ENCODE data around the gene VLDLR. TPM values are rescaled to one million over a fixed set of nuclear protein-coding genes. Genes with fewer than 3 reads are reported as not detected.
"Not testable (repeated sequence)": the region's sequence is repeated elsewhere in the genome, so short reads cannot be mapped to it uniquely, and the experiment has no call there.

The VLDLR gene
- polyA plus RNA-seq, 3 donors: 29.6 to 31.4 (median 29.9) TPM

DNA sequence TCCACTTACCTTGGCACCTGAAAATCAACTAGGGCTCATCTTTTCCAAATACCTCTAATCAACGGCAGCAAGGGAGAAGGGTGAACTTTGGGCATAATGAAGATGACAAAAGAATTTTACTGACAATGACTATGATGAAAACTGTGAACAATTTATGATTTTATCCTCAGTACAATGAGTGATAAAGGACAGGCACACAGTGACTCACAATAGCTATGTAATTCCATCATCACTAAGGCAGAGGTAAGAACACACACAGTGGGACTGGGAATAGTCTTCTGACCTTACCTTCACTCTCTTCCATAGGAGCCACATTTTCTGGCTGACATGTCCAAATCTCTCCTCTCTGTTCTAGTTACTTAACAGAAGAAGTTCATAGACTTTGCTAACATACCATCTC, 69.6 kb downstream of the VLDLR start:
- DNase-seq (ENCODE audit: extremely low read depth in 1 of 11, low read depth in 9 of 11, low spot score in 4 of 11): no peak

DNA sequence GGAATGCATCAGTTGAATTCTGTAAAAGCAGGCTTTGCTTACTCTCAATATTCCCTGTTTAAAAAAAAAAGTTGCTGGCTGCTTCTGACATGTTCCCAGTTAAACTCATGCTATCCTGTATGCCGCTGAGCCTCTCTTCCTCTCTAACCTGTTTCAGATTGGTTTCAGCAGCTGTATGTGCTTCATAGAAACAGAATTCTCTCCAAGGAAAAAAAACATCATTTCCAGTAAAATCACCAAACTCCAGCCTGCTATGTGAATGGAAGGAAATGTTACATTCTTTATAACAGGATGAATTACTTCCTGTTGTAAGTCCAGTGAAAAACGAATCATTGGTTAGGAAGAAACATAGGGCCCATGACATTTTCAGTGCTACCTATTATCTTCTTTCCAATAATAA, 70.0 kb downstream of the VLDLR start:
- peak in 1 of 11 donors; percentile 12 for DNase-seq (ENCODE audit: extremely low read depth in 1 of 11, low read depth in 9 of 11, low spot score in 4 of 11)

DNA sequence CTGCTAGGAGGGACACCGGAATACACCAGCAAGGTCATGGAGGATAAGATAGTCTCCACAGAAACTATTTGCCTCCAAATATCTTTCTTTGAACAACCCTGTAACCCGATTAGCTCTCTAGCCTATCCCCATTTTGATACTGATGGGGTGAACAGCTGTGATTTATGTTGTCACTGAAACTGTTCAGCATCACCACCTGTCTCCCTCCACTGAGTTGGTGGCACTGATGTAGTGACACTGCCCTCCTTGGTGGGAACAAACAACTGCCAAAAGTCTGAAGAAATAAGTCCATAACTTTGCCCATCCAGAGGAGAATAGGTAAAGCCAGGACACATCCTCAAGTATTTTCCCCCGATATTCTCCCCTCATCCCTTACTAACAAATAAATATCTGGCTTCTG, 71.5 kb downstream of the VLDLR start:
- no peak for DNase-seq (ENCODE audit: extremely low read depth in 1 of 11, low read depth in 9 of 11, low spot score in 4 of 11)

DNA sequence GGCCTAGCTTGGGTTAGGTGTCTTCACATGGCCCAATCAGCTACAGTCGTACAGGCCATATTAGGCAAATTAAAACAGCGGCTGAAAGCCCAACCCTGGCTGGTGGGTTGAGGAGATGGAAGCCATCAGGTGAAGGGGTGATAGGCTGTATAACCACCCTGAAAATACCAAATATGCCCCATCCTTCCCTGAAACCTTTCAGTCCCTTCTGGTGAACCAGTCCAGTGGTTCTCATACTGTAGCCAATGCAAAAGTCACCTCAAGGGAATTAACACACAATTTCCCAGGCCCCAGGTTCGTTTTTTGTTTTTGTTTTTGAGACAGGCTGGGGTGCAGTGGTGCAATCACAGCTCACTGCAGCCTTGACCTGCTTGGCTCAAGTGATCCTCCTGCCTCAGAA, 75.9 kb downstream of the VLDLR start:
- DNase-seq (ENCODE audit: extremely low read depth in 1 of 11, low read depth in 9 of 11, low spot score in 4 of 11): no peak

DNA sequence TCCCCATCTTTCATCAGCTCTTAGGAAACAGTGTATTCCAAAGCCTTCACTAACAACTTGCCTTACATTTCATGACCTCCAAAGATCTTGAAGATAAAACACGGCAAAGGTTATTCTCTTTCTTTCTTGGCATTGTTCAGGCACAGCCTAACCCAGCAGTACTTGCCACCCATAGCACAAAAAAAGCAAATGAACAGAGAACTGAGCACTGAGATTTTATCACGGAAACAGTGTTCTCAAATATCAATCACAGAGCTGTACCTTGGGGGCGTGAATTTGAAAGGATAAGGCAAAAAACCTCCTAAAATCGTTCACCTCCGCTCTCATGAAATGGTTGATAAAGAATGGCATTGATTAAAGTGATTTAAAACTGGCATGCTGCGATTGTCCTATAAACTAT, 78.8 kb downstream of the VLDLR start:
- no peak for DNase-seq (ENCODE audit: extremely low read depth in 1 of 11, low read depth in 9 of 11, low spot score in 4 of 11)

DNA sequence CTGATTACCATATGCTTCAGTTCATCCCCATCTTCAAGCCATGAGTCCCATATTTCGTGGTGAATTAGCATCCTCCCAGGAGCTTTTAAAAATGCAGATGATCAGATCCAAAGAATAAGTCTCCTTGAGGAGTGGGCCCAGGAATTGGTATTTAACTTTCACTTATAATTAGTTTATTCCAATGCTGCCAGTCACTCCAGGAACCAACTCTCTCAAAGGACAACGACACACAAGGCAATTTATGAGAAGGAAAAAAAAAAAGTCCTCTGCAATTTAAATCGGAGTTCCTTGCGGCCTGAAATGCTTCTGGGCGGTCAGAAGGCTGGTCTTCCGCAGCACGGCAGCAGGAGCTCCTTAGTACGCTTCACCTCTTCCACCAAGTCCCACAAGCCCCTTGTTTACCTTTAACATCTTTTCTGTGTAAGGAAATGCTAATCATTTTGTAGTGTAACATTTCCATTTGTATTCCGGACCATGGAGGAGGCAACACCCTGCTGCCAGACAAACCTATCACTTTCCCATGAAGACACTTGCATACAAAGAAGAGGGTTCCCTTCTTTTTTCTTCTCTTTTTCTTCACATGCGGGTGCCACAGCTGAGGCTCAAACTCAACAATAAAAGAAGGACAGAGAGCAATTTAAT, 79.4 kb downstream of the VLDLR start:
- no peak for DNase-seq (ENCODE audit: extremely low read depth in 1 of 11, low read depth in 9 of 11, low spot score in 4 of 11)

DNA sequence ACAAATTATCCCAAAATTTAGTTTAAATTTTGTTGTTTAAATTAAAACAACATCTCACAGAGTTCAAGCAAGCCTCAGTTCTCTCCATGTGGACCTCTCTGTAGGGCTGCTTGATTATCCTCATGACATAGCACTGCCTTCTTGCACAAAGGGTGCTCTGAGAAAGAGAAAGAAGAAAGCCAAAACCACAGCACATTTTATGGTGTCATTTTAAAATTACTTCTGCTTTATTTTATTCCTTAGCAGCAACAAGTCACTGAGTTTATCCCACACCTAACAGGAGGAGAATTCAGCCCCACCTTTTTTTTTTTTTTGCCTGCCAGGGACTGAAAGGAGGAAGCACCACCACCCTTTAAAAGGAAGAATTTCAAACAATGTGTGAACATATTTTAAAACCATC, 82.9 kb downstream of the VLDLR start:
- no peak for DNase-seq (ENCODE audit: extremely low read depth in 1 of 11, low read depth in 9 of 11, low spot score in 4 of 11)

DNA sequence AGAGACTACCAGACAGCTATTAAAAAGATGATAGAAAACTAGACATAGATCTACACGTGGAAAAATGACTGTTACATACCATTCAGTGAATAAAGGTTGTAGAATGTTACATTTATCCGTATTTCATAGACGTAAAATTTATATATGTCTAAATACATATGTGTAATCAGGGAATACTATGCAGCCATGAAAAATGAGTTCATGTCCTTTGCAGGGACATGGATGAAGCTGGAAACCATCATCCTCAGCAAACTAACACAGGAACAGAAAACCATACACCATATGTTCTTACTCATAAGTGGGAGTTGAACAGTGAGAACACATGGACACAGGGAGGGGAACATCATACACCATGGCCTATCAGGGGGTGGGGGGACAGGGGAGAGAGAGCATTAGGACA, 85.7 kb downstream of the VLDLR start:
- not testable (repeated sequence) for DNase-seq (ENCODE audit: extremely low read depth in 1 of 11, low read depth in 9 of 11, low spot score in 4 of 11)

Other genes starting within 250 kb of the VLDLR start
- gene KCNV2, start 95.7 kb downstream of the VLDLR start, polyA plus RNA-seq (ENCODE audit: insufficient read length in 3 of 3): under 1 TPM in 2 of 3 donors, not detected in 1; 0.10 to 0.14 TPM
- 10 to 100 TPM; 36.2 to 42.0 (median 39.9) TPM for gene PUM3, start 222.3 kb downstream of the VLDLR start, polyA plus RNA-seq (ENCODE audit: insufficient read length in 3 of 3)